22Rv1 (cell line): ENCODE results near the gene SULF2.

Experiments
- ZFX ChIP-seq: fragments of 450-650 bp; IDR thresholded peaks from 2 replicates; pipeline ENCODE4 v1.6.1; 2017; ENCODE audit warnings: antibody characterized with exemption, borderline replicate concordance
- TF ChIP-seq, protein P1 (sequence below): fragments of 450-650 bp; IDR thresholded peaks from 2 replicates; pipeline ENCODE4 v1.5.1; 2017; ENCODE audit warnings: mild to moderate bottlenecking

- TF ChIP-seq, protein P1, sequence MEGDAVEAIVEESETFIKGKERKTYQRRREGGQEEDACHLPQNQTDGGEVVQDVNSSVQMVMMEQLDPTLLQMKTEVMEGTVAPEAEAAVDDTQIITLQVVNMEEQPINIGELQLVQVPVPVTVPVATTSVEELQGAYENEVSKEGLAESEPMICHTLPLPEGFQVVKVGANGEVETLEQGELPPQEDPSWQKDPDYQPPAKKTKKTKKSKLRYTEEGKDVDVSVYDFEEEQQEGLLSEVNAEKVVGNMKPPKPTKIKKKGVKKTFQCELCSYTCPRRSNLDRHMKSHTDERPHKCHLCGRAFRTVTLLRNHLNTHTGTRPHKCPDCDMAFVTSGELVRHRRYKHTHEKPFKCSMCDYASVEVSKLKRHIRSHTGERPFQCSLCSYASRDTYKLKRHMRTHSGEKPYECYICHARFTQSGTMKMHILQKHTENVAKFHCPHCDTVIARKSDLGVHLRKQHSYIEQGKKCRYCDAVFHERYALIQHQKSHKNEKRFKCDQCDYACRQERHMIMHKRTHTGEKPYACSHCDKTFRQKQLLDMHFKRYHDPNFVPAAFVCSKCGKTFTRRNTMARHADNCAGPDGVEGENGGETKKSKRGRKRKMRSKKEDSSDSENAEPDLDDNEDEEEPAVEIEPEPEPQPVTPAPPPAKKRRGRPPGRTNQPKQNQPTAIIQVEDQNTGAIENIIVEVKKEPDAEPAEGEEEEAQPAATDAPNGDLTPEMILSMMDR, result no peak
- TF ChIP-seq ZFX, result no peak
These were observed 31.5 kb downstream of the SULF2 start for GRCh38 chr20:47753576-47754387.
